Stimulated activated CD4-positive, alpha-beta T cell treated with anti-CD3 and anti-CD28 coated beads, Interleukin-2, amount 100 ng/mL, for 4 hours (primary cell): ENCODE results near the gene SKIC2.
"Not testable (repeated sequence)": the region's sequence is repeated elsewhere in the genome, so short reads cannot be mapped to it uniquely, and the experiment has no call there.

ENCODE experiments used
- DNase-seq: peaks from one replicate; pipeline ENCODE4 v3.0.0-alpha.2; 2020; ENCODE audit warnings: low read depth

The SKIC2 gene

GRCh38 chr6:32004864-32005537 lies 46.0 kb downstream of the SKIC2 start:
- not testable (repeated sequence) for DNase-seq

GRCh38 chr6:32005538-32005880 lies 46.5 kb downstream of the SKIC2 start:
- not testable (repeated sequence) for DNase-seq

GRCh38 chr6:32005991-32006529 lies 47.1 kb downstream of the SKIC2 start:
- DNase-seq: not testable (repeated sequence)

GRCh38 chr6:32007086-32007485 lies 48.1 kb downstream of the SKIC2 start:
- DNase-seq: not testable (repeated sequence)

- not testable (repeated sequence) for DNase-seq
Observed at GRCh38 chr6:32008037-32008436, 49.1 kb downstream of the SKIC2 start.

- DNase-seq: not testable (repeated sequence)
Observed at GRCh38 chr6:32008616-32009015, 49.6 kb downstream of the SKIC2 start.

- DNase-seq: not testable (repeated sequence)
Observed at GRCh38 chr6:32009537-32009936, 50.6 kb downstream of the SKIC2 start.

GRCh38 chr6:32010856-32011530 lies 52.0 kb downstream of the SKIC2 start:
- not testable (repeated sequence) for DNase-seq

- not testable (repeated sequence) for DNase-seq
Observed at GRCh38 chr6:32012941-32013617, 54.1 kb downstream of the SKIC2 start.

GRCh38 chr6:32013738-32014137 lies 54.8 kb downstream of the SKIC2 start:
- DNase-seq: not testable (repeated sequence)

GRCh38 chr6:32014547-32014946 lies 55.6 kb downstream of the SKIC2 start, which contains the start of gene C4B:
TSS of gene C4B (plus strand) at chr6:32014795. CDS start at chr6:32014846, 51 bp downstream.
- DNase-seq: not testable (repeated sequence)
